Activated CD4-positive, alpha-beta T cell treated with anti-CD3 and anti-CD28 coated beads, Interleukin-2, amount 50 U/mL, for 24 hours (primary cell): ENCODE data around the gene ERGIC1.

Experiments
- DNase-seq, 2 donors: peaks; one replicate each; pipeline ENCODE4 v3.0.0-alpha.2; 2020; ENCODE audit warnings: low read depth in 1 of 2, low spot score in 1 of 2

Gene ERGIC1

DNA sequence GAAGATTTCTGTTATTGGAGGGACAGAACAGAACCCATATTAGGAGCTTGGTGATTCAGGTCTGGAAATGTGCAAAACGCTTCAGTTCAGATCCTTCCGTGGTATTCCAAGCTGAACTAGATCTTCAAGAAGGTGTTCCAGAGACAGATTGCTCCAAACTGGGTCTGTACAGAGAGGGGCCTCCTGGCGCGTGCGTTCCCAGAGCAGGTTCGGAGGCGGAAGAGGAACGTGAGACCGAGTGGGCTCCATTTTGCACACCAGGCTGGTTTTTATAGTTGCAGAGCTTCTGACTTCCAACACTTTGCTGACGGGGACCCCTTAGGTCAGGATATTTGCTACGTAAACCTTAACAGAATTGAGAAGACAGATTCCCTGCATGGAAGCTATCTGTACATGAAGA, 108.5 kb downstream of the ERGIC1 start:
- DNase-seq = no peak

DNA sequence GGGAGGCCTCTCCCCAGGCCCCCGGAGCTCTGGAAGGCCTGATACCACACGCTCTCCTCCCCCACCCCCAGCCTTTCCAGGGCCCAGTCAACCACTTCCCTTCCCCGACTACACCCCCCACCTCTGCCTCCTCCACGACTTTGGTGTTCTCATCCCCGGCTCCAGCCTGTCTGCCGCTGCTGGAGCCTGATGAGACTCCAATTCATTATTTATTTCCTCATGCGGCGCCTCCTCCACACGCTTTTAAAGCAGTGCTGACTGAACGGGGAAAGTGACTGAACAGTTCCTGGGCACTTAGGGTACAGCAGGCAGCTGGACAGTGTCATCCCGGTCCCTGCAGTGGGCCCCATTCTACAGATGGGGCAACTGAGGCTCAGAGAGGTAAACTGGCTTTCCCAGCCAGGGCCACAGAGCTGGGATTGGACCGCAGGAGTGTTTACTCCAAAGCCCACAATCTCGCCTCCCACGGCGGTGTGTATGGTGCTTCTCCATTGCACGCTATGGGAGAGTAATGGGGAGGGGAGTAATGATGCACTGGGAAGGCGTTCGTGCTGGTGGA, 109.3 kb downstream of the ERGIC1 start:
- no peak for DNase-seq

DNA sequence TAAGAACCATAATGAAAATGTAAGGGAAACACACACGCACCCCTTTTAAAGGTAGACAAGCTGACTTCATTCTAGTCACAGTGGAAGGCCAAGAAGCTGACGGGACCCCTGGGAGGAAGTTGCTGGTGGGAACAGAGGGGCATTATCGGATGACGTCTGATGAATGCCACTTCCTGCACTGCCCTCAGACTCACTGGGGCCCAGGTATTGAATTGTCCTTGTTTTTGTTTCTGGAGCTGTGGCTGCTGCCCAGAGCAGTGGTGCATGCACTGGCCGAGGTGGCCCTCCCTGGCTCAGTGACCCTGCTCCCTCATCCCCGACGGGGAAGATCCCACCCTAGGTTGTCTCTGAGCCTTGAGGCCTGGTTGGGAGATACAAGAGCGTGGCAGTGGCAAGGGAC, 109.9 kb downstream of the ERGIC1 start:
- DNase-seq = no peak

DNA sequence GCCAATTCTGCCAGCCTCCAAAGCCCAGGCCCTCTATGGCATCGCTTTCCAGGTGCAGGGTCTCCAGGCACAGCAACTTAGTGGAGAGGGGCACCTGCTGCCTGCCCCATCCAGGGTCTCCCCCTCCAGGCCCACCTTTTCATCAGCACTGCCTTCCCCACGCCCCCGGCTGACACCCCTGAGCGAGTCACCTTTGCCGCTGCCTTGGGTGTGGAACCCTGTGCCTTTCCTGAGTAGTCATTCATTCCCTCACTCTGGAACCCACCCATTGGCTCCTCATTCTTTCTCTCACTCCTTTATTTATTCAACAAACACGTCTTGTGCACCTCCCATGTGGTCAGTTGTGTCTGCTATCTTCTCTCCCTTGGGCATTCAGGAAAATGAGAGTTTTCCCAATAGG, 110.7 kb downstream of the ERGIC1 start:
- no peak for DNase-seq

DNA sequence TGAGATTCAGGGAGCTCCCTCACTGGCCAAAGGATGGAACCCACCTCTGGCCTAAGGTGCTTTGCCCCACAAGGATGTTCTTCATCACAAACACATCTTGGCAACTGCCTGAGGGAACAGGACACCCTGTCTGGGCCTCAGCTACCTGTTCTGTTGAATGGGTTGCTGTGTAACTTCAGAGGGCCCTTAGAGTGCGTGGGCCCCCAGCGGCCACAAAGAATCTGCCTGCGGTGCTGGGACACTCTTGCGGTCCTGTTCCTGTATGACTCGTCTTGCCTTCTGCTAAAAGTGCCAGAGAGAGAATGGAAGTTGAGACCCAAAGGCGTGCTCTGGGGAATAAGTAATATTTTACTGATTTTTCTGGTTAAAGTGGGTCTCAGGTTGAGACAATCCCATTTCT, 111.1 kb downstream of the ERGIC1 start:
- DNase-seq = no peak

DNA sequence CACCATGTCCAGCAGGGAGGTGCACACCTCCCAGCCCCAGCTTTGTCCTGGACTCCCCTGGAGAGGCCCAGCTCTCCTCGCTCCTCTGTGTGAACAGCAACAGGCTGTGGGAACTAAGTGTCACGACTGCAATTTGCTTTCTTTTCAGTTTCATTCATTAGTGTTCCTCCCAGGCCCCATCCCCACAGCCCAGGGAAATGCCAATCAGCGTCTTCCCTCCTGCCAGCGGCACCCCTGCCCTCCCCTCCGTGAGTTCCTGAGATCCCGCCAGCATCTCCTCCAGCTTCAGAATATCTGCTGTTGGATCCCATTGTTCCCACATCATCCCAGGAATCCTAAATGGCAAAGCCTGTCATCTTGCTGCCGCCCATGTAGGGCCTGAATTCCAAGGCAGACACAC, 112.1 kb downstream of the ERGIC1 start:
- no peak for DNase-seq

DNA sequence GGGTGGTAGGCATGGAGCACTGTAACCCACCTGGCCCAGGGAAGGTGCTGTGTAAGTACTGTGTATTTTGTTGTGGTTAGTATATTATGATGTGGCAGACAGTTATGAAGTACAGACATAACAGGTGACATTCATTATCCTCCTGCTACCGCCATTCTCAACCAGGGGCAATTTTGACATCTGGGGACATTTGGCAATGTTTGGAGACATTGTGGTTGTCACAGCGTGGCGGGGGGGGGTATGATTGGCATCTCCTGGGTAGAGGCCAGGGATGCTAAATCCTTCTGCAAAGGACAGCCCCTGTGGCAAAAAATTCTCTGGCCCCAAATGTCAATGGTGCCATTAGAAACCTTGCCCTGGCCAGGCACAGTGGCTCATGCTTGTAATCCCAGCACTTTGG, 115.4 kb downstream of the ERGIC1 start:
- no peak for DNase-seq

DNA sequence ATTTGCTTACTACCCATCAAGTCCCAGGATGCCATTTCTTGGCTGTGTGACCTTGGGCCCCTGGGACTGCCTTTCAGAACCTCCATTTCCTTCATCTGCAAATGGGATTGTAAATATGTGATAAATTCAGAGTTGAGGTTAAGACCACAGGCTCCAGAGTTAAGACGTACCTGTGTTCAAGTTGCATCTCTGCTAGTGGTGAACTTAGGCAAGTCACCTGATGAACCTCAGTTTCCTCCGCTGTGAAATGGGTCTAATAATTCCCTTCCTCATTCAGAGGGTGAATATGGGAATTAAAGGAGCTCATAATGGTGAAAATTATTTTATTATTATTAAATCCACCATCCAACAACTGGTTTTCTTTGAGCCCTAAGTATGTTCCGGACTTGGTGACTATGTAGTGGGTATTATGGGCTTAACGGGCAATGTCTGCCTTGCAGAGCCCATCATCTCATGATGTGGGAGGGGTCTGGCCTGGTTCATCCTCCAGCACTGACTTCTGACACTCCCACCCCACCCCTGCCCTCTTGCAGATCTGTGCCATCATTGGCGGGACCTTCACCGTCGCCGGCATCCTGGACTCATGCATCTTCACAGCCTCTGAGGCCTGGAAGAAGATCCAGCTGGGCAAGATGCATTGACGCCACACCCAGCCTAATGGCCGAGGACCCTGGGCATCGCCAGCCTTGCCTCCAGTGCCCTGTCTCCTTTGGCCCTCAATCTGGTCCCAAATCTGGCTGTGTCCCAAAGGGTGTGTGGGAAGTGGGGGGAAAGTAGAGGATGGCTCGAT, 116.3 kb downstream of the ERGIC1 start:
- no peak for DNase-seq

DNA sequence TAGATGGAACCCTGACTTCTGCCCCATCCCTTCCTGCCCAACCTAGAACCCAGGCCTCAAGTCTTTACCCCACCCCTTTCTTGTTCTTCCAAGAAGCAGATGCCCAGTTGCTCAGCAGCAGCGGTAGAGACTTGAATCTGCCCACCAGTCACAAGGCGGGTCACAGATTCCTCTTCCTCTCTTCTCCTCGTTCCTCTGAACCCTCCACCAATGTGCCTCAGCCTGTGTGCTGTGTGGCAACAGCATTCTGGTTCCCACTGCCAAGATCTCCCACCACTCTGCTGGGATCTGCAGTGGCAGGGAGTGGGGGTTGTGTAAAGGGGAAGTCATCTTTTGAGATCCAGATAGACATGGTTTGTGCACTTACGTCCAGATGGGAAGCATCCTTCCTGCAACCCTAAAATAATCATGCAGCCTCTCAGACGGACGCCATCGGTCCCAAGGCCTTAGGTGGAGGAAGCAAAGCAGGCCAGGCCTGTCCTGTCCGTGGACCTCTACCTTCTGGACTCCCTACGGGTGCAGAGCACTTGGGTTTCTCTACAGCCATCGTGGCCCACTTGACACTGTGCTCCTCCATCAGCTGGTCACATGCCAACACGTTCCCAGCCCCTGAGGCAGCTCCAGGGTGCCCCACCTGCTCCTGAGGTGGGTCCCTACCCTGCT, 117.5 kb downstream of the ERGIC1 start:
- no peak for DNase-seq

DNA sequence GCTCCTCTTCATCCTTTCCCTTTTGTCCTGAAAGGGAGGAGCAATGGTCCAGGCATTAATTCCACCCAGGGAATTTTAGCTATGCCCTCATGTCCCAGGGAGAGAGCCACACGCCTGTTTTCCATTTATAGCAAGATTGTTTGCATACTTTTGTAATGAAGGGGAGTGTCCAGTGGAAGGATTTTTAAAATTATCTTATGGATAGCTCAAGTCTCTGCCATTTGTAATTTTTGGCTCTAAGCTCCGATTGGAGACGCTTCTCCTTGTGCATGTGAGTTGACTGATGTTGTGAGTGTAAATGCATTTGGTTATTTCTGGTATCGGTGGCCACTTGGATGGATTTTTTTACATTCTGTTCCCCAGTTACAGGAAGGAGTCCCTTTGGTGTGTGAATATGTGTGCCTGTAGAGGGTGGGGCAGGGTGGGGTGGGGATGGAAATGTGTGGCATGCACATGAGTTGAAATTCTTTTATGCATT, 118.0 kb downstream of the ERGIC1 start:
- no peak for DNase-seq

DNA sequence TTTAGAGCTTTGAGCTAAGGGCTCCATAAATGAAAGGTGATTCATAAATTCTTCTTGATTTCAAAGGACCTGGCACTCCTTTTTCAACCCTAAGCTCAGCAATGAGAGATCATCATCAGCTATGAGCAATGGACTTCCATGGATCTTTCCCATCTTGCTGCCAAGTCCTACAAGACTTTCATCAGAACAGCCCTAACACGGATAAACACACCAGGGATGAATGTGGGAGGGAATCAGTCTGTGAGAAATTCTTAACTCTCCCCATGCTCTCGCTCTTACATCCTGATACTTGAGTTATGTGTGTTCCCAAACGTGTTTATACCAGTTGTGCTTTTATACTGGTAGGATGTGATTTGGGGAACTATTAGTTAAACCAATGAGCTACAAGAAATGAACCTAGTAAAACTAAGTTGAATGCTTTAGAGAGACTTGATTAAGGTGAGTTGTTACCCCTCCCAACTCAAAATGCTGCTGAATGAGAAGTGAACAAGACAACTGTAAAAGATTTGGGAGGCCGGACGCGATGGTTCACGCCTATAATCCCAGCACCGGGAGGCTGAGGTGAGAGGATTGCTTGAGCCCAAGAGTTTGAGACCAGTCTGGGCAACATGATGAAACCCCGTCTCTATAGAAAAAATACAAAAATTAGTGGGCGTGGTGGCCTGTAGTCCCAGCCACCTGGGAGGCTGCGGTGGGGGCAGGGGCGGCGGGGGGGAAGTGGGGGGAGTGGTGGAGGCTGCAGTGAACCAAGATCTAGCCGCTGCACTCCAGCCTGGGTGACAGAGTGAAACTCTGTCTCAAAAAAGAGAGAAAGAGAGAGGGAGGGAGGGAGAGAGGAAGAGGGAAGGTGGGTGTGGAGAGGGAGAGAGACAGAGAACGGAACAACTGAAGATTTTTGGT, 120.0 kb downstream of the ERGIC1 start:
- DNase-seq = no peak

DNA sequence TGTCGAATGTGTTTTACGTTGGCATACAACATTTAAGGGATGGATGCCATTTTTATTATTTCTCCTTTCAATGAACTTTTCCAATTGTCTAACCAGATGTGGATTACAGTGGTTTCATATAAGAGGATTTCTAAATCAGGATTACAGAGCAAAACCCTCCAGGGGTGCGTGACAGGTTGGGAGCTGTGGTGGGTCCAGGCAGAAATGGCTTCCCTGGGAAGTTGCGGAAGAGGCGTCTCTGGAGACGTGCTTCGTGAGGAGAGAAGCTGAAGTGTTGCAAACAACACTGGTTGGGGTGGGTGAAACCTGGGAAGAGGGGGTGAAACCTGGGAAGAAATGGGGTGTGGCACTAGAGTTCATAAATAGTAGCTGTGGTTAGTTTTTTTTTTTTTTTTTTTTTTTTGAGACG, 120.7 kb downstream of the ERGIC1 start:
- no peak for DNase-seq

DNA sequence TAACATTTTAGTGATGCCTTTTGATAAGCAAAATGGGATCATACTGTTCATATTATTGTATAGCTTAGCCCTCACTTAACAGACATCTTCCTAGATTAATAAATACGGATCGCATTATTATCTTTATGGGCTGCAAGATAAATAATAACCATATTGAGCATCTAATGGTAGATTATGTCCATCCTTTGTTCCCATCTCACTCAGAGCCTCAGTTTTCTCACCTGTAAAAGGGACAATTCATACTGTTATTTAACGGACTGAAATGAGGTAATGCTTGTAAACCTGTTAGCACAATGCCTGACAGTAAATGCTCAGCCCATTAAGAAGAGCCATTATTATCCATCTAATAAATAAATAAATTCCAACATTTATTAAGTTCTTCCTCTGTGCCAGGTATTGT, 122.2 kb downstream of the ERGIC1 start:
- no peak for DNase-seq

DNA sequence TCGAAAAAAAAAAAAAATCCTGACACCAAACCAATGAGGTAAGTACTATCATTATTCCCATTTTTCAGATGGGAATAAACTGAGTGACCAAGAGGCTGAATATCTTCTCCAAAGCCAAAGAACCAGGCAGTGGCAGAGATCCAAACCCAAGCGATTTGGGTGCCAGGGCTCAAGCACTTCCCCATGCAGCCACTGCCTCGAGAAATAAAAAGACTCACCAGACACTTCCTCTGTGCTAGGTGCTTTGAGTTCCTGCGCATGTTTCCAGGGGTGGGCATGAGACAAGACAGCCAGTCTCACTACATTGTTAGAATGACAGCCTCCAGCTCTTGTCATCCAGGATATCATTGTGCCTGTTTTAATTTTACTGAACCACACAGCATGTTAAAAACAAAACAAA, 122.9 kb downstream of the ERGIC1 start:
- DNase-seq = no peak

DNA sequence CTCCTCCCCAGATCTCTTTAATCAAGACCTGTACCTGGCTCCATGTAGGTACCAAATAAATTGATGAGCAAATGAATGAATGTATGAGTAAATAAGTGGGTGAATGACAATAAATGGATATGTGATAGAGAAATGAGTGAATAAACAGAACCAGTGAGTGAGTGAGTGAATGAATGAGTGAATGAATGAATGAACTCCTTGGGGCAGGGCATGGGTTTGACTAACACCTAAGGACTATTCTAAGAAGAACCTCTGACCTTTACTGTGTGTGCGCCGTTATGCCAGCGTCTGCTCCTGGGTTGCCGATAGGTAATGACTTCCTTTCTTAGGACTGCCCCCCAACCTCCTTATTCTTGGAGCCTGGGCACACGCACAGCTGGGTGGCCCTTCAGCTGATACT, 123.4 kb downstream of the ERGIC1 start:
- DNase-seq = no peak

DNA sequence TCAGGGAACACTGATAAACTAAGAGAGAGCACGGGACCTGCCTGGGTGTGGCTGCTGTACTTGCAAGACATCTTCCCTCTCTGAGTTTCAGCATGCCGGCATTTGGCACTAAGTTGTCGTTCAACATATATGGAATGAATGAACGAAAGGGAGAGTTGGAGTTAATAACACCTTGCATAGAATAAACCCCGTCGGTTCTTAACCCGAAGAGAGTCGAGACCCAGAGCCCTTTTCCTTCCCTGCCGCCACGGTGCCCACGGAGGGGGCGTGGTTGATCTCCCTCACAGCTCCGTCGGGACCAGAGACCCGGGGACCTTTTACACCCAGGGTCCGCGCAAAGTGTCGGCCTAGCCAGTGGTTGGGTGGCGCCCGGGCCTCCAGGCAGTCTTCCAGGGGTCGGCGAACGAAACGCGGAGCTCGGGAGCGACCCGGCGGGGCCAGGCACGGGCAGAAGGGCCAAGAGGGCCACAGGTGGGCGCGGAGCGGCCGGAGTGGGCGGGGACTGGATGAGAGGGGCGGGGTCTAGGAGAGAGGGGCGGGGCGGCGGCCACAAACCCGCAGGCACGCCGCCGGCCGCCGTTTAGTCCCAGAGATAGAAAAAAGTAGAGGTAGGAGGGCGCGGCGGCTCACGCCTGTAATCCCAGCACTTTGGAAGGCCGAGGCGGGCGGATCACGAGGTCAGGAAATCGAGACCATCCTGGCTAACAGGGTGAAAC, 124.4 kb downstream of the ERGIC1 start:
- peak; percentile 33 to 45 for DNase-seq

DNA sequence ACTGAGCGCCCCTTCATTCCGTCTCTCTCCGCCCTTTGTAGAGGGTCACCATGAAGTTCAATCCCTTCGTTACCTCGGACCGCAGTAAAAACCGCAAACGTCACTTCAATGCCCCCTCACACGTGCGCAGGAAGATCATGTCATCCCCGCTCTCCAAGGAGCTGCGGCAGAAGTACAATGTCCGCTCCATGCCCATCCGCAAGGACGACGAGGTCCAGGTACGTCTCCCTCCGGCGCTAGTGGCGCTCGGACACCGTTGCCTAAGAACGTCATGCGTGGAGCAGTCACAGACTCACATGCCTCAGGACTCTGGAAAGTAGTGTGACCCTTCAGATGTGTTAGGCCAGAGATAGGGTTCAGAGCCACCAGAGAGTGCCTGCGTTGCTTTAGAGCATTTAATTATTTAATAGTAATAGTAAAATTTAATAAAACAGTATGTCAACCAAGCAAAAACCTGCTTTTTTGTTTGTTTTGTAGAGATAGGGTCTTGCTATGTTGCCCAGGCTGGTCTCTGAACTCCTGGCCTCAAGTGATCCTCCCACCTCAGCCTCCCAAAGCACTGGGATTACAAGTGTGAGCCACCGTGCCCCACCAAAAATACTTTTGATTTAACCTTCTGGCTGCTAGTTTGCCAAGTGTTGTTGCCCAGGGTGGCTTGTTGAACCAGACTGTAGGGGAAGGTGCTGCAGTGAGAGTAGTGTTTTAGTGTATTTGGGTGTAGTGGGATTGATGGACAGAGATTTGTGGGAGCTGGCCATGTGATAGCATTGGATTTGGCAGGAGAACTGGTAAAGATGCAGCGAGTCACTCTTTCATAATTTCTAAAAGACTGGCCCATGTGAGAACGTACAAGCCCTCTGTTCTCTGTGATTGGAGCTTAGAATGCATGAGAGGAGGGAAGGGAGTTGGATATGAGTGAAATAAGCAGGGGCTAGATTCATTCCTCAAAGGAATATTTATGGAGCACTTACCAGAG, 126.1 kb downstream of the ERGIC1 start:
- DNase-seq = no peak

DNA sequence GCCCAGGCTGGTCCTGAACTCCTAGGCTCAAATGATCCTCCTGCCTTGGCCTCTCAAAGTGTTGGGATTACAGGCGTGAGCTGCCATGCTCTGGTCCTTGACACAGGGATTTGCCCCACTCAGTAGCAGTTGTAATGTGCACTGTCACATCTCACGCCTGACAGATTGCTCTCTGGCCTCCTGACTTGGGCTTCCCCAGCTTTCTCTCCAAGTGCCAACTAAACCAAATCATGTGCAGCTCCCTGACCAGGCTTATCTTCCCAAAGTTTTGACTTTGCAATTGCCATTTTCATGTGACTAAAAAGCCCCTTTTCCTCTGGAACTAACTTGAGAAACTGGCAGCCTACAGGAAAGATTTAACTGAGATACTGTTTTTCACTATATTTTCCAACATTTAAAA, 135.9 kb downstream of the ERGIC1 start:
- DNase-seq = no peak

DNA sequence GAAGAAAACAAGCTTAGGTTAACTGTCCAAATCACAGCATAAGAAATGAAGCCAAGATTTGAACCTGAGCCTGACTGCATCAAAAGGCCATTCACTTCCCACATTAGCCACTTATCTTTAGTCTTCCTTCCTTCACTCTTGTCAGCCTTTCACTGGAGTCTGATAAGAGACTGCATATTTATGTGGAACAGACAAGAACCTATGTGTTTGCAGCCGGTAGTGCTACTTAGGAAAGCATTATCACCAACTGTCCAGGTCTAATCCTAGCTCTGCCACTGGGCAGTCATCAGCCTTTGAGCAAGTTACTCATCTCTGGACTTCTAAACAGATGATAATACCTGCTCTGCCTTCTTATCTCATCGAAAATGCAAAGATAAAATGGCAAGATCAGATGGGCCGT, 137.4 kb downstream of the ERGIC1 start:
- no peak for DNase-seq

DNA sequence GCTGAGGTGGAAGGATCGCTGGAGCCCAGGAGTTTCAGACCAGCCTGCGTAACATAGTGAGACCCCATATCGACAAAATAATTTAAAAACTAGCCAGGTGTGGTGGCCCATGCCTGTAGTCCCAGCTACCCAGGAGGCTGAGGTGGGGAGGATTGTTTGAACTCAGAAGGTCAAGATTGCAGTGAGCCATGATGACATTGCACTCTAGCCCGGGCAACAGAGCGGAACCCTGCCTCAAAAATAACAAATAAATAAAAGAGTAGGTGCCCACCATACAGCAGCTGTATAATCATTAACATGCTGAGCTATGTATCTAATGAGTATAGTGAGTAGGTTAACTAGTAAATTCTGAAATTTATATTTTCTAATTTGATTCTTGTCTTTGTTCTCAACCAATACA, 138.5 kb downstream of the ERGIC1 start:
- no peak for DNase-seq
